ENCODE results near the gene TNS3. TPM values are rescaled to one million over a fixed set of nuclear protein-coding genes. Genes with fewer than 3 reads are reported as not detected.
A peak's percentile ranks its signal among the peaks of the same experiment; 100 is the strongest.

TNS3 gene
- total and polyA plus RNA-seq, 2 of the 13 experiments (the other 11 are each of a cell fraction or from before 2014, with no cell fraction given): 52.9 to 55.7 TPM

- TF ChIP-seq, protein P1, sequence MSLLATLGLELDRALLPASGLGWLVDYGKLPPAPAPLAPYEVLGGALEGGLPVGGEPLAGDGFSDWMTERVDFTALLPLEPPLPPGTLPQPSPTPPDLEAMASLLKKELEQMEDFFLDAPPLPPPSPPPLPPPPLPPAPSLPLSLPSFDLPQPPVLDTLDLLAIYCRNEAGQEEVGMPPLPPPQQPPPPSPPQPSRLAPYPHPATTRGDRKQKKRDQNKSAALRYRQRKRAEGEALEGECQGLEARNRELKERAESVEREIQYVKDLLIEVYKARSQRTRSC (CRISPR knock-in tag; IDR thresholded peaks at IDR 0.05; ENCODE audit: low read depth): no peak
- TF ChIP-seq HMG20A (CRISPR knock-in tag; IDR thresholded peaks at IDR 0.05; ENCODE audit: borderline replicate concordance): no peak; the same call in 1 of the 2 replicates
- no peak for TF ChIP-seq ZNF335 (CRISPR knock-in tag; IDR thresholded peaks at IDR 0.05)
- no peak for TF ChIP-seq GABPA (IDR thresholded peaks at IDR 0.05; ENCODE audit: low read depth, low read length)
- TF ChIP-seq GABPA (CRISPR knock-in tag; IDR thresholded peaks at IDR 0.05; ENCODE audit: low read depth): 0 out of 2 replicates have a peak, but pooled peaks have one; percentile 19
- TF ChIP-seq, protein P2, sequence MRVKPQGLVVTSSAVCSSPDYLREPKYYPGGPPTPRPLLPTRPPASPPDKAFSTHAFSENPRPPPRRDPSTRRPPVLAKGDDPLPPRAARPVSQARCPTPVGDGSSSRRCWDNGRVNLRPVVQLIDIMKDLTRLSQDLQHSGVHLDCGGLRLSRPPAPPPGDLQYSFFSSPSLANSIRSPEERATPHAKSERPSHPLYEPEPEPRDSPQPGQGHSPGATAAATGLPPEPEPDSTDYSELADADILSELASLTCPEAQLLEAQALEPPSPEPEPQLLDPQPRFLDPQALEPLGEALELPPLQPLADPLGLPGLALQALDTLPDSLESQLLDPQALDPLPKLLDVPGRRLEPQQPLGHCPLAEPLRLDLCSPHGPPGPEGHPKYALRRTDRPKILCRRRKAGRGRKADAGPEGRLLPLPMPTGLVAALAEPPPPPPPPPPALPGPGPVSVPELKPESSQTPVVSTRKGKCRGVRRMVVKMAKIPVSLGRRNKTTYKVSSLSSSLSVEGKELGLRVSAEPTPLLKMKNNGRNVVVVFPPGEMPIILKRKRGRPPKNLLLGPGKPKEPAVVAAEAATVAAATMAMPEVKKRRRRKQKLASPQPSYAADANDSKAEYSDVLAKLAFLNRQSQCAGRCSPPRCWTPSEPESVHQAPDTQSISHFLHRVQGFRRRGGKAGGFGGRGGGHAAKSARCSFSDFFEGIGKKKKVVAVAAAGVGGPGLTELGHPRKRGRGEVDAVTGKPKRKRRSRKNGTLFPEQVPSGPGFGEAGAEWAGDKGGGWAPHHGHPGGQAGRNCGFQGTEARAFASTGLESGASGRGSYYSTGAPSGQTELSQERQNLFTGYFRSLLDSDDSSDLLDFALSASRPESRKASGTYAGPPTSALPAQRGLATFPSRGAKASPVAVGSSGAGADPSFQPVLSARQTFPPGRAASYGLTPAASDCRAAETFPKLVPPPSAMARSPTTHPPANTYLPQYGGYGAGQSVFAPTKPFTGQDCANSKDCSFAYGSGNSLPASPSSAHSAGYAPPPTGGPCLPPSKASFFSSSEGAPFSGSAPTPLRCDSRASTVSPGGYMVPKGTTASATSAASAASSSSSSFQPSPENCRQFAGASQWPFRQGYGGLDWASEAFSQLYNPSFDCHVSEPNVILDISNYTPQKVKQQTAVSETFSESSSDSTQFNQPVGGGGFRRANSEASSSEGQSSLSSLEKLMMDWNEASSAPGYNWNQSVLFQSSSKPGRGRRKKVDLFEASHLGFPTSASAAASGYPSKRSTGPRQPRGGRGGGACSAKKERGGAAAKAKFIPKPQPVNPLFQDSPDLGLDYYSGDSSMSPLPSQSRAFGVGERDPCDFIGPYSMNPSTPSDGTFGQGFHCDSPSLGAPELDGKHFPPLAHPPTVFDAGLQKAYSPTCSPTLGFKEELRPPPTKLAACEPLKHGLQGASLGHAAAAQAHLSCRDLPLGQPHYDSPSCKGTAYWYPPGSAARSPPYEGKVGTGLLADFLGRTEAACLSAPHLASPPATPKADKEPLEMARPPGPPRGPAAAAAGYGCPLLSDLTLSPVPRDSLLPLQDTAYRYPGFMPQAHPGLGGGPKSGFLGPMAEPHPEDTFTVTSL (CRISPR knock-in tag; IDR thresholded peaks at IDR 0.05; ENCODE audit: borderline replicate concordance): peak; percentile 47; the same call in 1 of the 2 replicates
- no peak for TF ChIP-seq ZFP41 (CRISPR knock-in tag; IDR thresholded peaks at IDR 0.05; ENCODE audit: borderline replicate concordance)
- TF ChIP-seq FOXC1 (CRISPR knock-in tag; IDR thresholded peaks at IDR 0.05; ENCODE audit: borderline replicate concordance): no peak
- TF ChIP-seq CHD2 (IDR thresholded peaks at IDR 0.05; ENCODE audit: low read depth, low read length): no peak
- TF ChIP-seq, protein P3, sequence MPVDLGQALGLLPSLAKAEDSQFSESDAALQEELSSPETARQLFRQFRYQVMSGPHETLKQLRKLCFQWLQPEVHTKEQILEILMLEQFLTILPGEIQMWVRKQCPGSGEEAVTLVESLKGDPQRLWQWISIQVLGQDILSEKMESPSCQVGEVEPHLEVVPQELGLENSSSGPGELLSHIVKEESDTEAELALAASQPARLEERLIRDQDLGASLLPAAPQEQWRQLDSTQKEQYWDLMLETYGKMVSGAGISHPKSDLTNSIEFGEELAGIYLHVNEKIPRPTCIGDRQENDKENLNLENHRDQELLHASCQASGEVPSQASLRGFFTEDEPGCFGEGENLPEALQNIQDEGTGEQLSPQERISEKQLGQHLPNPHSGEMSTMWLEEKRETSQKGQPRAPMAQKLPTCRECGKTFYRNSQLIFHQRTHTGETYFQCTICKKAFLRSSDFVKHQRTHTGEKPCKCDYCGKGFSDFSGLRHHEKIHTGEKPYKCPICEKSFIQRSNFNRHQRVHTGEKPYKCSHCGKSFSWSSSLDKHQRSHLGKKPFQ (CRISPR knock-in tag; IDR thresholded peaks at IDR 0.05; ENCODE audit: insufficient replicate concordance): no peak
- TF ChIP-seq, protein P4, sequence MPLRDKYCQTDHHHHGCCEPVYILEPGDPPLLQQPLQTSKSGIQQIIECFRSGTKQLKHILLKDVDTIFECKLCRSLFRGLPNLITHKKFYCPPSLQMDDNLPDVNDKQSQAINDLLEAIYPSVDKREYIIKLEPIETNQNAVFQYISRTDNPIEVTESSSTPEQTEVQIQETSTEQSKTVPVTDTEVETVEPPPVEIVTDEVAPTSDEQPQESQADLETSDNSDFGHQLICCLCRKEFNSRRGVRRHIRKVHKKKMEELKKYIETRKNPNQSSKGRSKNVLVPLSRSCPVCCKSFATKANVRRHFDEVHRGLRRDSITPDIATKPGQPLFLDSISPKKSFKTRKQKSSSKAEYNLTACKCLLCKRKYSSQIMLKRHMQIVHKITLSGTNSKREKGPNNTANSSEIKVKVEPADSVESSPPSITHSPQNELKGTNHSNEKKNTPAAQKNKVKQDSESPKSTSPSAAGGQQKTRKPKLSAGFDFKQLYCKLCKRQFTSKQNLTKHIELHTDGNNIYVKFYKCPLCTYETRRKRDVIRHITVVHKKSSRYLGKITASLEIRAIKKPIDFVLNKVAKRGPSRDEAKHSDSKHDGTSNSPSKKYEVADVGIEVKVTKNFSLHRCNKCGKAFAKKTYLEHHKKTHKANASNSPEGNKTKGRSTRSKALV (CRISPR knock-in tag; IDR thresholded peaks at IDR 0.05): no peak
- peak; percentile 49 for TF ChIP-seq XRCC5 (optimal IDR thresholded peaks at IDR 0.05; ENCODE audit: low read length)
- no peak for TF ChIP-seq LCORL (IDR thresholded peaks at IDR 0.05)
- 0 out of 2 replicates have a peak, but pooled peaks have one; percentile 26 for TF ChIP-seq LCORL (CRISPR knock-in tag; IDR thresholded peaks at IDR 0.05)
- no peak for TF ChIP-seq CBX1 (IDR thresholded peaks at IDR 0.05; ENCODE audit: low read depth)
- peak; percentile 31; the same call in 1 of the 2 replicates for TF ChIP-seq MAX (IDR thresholded peaks at IDR 0.05)
- TF ChIP-seq HNRNPL (IDR thresholded peaks at IDR 0.05; ENCODE audit: low read depth, low read length): no peak
- TF ChIP-seq, protein P5, sequence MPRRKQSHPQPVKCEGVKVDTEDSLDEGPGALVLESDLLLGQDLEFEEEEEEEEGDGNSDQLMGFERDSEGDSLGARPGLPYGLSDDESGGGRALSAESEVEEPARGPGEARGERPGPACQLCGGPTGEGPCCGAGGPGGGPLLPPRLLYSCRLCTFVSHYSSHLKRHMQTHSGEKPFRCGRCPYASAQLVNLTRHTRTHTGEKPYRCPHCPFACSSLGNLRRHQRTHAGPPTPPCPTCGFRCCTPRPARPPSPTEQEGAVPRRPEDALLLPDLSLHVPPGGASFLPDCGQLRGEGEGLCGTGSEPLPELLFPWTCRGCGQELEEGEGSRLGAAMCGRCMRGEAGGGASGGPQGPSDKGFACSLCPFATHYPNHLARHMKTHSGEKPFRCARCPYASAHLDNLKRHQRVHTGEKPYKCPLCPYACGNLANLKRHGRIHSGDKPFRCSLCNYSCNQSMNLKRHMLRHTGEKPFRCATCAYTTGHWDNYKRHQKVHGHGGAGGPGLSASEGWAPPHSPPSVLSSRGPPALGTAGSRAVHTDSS (CRISPR knock-in tag; conservative IDR thresholded peaks at IDR 0.05): no peak
- TF ChIP-seq ATF1 (CRISPR knock-in tag; IDR thresholded peaks at IDR 0.05): no peak
- no peak for TF ChIP-seq CENPT (CRISPR knock-in tag; IDR thresholded peaks at IDR 0.05; ENCODE audit: low read depth)
Measured at GRCh38 chr7:47518827-47519226, 63.1 kb downstream of the TNS3 start (continued).

All from HepG2 (cell line).